GM12874 (cell line): Measurements from ENCODE around the gene SENP5.

Experiments used
- TF ChIP-seq, protein P1 (sequence below): IDR thresholded peaks from 2 replicates; pipeline ENCODE4 v1.5.1; 2011; ENCODE audit warnings: low read depth, mild to moderate bottlenecking, control low read depth, low read length, moderate library complexity; ENCODE audit not compliant: insufficient read depth

The SENP5 gene

DNA sequence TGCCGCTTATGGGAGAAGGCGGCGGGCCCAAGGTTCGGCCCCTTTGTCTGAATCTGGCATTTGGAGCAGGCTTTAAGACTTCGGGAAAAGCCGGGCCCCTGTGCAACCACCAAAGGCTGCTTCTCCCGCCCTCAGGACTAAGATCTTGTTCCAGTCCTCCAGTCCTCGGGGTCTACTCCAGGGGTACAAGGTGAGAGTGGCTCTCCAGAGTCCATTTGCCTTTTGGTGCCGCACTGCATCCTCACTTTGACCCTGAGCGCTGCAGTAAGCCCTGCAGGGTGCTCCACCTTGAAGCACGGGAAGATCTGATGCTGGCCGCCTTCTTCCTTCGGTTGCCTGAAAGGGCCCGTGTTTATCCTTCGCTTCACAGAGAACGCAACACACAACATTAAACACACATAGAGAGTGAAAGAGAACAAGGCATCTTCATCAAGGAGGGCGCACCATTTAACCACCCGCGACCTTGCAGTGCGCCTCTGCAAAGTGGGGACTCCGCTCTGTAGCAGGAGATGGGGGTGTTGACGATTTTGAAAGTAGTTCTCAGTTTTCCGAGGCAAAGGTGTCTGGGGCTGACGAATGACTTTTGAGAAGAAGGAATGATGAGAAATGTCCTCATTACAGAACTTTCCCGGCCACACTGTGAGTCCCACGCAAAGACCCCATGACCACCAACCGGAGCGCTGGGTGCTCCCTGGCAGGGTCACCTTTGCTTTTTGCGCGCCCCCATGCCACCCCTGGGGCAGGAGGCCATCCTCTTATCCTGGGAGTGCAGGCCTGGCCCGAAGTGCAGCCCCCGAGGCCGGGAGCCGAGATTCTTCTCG, 99.9 kb downstream of the SENP5 start:
- TF ChIP-seq, protein P1, sequence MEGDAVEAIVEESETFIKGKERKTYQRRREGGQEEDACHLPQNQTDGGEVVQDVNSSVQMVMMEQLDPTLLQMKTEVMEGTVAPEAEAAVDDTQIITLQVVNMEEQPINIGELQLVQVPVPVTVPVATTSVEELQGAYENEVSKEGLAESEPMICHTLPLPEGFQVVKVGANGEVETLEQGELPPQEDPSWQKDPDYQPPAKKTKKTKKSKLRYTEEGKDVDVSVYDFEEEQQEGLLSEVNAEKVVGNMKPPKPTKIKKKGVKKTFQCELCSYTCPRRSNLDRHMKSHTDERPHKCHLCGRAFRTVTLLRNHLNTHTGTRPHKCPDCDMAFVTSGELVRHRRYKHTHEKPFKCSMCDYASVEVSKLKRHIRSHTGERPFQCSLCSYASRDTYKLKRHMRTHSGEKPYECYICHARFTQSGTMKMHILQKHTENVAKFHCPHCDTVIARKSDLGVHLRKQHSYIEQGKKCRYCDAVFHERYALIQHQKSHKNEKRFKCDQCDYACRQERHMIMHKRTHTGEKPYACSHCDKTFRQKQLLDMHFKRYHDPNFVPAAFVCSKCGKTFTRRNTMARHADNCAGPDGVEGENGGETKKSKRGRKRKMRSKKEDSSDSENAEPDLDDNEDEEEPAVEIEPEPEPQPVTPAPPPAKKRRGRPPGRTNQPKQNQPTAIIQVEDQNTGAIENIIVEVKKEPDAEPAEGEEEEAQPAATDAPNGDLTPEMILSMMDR, result no peak

DNA sequence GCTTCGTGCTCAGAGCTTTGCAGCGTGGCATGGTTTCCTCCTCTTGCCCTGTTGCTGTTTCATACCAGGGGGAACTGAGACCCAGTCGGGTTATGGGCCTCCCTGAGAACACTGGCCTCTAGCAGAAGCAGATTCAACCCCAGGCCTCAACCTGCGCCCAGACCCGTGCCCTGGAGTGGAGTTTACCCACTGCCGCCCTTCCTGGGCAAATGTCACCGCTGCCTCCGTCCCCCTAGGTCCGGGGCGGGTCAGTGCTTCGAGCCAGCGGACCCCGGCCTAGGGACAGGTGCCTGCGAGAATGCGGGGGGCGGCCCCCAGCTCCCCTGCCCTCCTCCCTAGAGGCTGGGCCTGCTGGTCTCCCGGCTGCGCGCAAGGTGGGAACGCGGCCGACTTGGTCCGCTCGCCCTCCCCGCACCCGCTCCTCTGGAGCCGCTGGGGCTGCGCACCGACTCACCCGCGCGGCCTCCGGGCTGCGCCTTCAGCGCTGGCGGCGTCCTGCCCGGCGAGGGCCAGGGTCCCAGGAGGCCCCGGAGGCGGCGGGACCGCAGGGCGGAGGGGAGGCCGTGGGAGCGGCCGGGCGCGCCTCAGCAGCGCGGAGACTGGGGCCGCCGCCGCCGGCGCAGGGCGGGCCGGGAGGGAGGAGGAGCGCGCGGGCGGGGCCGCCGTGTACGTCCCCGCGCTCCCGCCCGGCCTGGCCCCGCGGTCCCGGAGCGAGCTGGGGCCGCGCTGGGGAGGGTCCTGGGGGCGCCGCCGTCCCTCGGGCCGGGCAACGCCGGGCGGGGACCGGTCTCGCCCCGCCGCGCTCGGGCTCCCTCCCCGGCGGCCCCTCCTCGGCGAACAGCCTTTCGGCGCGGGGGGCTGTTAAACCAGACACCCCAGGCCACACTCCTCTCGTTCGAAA, 100.8 kb downstream of the SENP5 start, which contains the start of gene PIGZ:
TSS of gene PIGZ (minus strand) at position 601 of the 901 bp plus-strand sequence. CDS start 16,802 bp downstream, outside the sequence.
- TF ChIP-seq, protein P1, result no peak

DNA sequence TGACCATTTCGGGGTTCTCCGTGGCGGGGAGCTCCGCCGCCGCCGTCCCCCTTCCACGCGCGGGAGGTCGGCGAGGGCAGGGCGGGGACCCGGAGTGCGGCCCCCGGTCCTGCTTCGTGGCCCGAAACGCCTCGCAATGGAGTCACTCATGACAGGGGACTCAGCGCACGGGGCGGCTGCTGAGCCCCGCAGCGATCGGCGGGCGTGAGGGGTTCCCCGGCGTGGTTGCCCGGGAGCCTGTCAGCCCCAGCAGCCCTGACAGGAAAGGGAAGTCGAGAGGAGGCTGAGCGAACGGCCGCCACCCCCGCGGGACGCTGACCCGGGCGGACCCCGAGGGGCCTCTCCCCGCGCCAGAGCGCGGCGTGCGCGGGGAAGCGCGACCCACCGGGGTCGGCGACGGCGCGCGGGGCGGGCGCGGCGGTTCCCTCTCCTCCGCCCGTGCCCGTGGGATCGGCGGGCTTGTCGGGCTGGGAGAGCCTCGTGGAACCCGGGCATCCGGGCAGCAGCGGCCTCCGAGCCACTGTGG, 101.5 kb downstream of the SENP5 start:
- TF ChIP-seq, protein P1, result no peak

DNA sequence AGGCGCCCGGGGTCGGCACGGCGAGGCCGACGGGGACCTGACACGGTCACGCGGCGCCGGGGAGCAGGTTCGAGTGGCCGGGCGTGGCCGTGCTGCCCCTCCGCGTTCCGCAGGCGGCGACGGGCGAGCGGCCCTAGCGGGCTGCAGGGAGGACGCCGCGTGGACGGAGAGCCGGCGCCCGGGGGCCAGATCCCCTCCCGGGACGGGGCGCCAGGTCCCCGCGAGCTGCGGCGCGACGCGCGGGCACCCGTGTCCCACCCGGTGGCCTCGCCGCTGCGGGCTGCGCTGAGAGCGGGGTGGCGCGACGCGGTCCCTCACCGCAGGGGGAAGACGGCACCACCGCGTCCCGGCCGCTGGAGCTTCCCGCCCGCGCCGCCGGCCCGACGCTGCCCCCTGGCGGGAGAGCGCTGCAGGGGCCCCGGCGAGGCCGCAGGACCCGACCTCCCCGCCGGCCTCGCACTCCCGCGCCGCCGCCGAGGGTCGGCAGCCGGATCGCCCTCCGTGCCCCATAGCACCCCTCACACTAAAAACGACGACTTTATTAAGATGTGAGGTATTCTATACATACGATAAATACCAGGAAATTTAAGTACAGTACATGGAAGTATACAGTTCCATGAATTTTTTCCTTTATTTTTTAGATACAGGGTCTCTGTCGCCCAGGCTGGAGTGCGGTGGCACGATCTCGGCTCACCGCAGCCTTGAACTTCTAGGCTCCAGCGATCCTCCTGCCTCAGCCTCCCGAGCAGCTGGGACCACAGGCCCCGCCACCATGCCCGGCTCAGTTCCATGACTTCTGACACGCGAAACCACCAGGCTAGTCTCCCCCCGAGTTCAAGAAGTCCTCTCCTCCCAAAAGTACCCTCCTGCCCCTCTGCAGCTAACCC, 102.2 kb downstream of the SENP5 start:
- TF ChIP-seq, protein P1, result peak; percentile 89

DNA sequence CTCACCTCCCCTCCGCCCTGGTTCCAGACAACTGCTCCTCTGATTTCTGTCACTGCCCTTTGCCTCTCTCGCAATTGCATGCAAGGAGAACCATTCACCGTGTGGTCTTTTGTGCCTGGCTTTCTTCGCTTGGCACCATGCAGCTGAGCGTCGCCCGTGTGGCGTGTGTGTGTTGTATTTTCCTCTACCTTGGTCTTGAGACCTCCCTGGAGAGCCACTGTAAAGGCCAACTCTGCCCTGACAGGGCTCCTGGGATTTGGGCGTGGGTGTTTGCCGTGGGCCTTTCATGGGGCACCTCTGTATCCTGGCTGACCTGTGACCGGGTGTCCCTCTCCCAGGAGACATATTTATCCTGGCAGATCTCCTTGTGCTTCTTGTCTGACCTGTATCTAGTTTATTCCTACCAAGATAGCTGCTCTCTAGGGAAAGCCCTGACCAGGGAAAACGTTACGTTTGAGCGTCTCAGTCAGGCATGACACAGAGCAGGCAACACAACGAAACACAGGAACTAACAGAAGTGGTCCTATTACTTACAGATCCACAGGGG, 102.9 kb downstream of the SENP5 start:
- TF ChIP-seq, protein P1, result no peak

DNA sequence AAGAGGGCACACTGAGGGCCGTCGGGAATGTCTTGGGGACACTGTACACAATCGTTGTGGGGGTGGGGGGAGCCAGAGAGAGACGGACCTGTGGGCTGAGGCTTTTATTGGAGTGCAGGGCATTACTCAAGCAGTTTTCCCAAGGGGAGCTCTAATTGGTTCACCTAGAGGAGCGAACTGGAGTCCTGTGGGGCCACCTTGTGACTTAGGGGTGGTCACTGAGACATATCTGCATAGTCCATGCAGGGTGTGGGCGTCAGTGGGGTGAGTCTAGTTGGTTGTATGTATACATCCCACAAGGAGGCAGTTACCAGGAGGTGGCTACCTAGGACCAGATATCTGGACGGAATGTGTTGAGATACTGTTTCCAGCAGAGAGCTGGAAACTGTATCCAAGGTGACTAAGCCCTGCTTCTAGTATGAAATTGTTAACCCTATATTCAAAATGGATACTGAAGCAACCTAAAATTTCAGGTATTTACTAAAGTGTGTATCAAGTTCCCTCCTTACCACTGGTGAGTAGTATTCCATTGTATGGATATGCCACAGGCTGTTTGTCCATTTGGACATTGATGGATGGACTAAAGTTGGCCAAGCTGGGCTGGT, 103.5 kb downstream of the SENP5 start:
- TF ChIP-seq, protein P1, result no peak
